Transverse colon (tissue), 4 donors: ENCODE results near the gene RERE. TPM values are rescaled to one million over a fixed set of nuclear protein-coding genes. Genes with fewer than 3 reads are reported as not detected.

Source experiments
- DNase-seq: peaks from one replicate; pipeline ENCODE4 v3.0.0-alpha.2; 2019
- H3K27ac ChIP-seq, 4 donors: fragments of 200-600 bp; sonication (generic); 2 replicates each; pipeline ENCODE4 v1.5.1; 2016 to 2018; ENCODE audit warnings: inconsistent platforms in 4 of 4
- H3K27me3 ChIP-seq: fragments of 200-600 bp; sonication (generic); 2 replicates; pipeline ENCODE4 v1.5.1; 2017; ENCODE audit warnings: inconsistent platforms
- H3K36me3 ChIP-seq, 4 donors: fragments of 200-600 bp; sonication (generic); 2 replicates each; pipeline ENCODE4 v1.5.1; 2017 to 2019; ENCODE audit warnings: inconsistent platforms in 4 of 4
- H3K4me1 ChIP-seq, 4 donors: fragments of 200-600 bp; sonication (generic); 2 replicates each; pipeline ENCODE4 v1.5.1; 2017 to 2020; ENCODE audit warnings: inconsistent platforms in 4 of 4
- H3K4me3 ChIP-seq, 4 donors: fragments of 200-600 bp; sonication (generic); 1 replicate in 1 of 4; 2 replicates in 3 of 4; pipeline versions ENCODE4 v1.5.1 to v1.6.1; 2017 to 2019; ENCODE audit warnings: inconsistent platforms in 4 of 4
- H3K9me3 ChIP-seq, 2 donors: fragments of 200-600 bp; sonication (generic); 2 replicates each; pipeline ENCODE4 v1.5.1; 2017 to 2019; ENCODE audit warnings: inconsistent platforms in 2 of 2
- EP300 ChIP-seq: sonication (generic); formaldehyde crosslinking; IDR thresholded peaks from one replicate; pipeline ENCODE4 v1.6.1; 2017; ENCODE audit warnings: antibody characterized with exemption, low read depth
- POLR2A ChIP-seq: fragments of 450-650 bp; IDR thresholded peaks from one replicate; pipeline ENCODE4 v1.6.1; 2016; ENCODE audit warnings: antibody characterized with exemption, mild to moderate bottlenecking, moderate library complexity
- POLR2AphosphoS5 ChIP-seq, 3 donors: sonication (generic); formaldehyde crosslinking; IDR thresholded peaks; one replicate each; pipeline ENCODE4 v1.6.1; 2016; ENCODE audit warnings: antibody characterized with exemption in 3 of 3
- WGBS, 2 donors: methylation state at CpG; one replicate each; pipeline ENCODE4 v1.1.5; 2018; ENCODE audit warnings: low coverage in 1 of 2; 5-methylcytosine and 5-hydroxymethylcytosine counted together
- in situ Hi-C, 4 donors: fragments of 200-750 bp; cut with MboI; loops; one replicate each; pipeline versions ENCODE4 v1.15.0 to v1.15.1; 2017; ENCODE audit warnings: low sequenced_read_pairs in 3 of 4, low pct_ligation_motif_present in 1 of 4, low pct_unique_long_range_greater_than_20kb in 1 of 4
- intact Hi-C: fragments of 100-400 bp; cut with DNase I; formaldehyde crosslinking; loops from one replicate; pipeline ENCODE4 v1.15.1; 2023; ENCODE audit warnings: low total_unique reads
- total RNA-seq, 4 donors: library from RNA; depleted of rRNA; stranded (reverse); fragments of >200 nt; gene quantifications; one replicate each; pipeline ENCODE4 v1.1.0, GENCODE V29; 2016
- TF ChIP-seq, protein P1 (sequence below), 5 experiments: fragments of 200-600 bp in 3 of 5; fragments of 450-650 bp in 2 of 5; sonication (generic) in 3 of 5; IDR thresholded peaks; 1 replicate in 2 of 5; 2 replicates in 3 of 5; pipeline ENCODE4 v1.5.1; 2016 to 2017; ENCODE audit warnings: antibody characterized with exemption in 5 of 5, inconsistent platforms in 3 of 5, mild to moderate bottlenecking in 2 of 5, moderate library complexity in 1 of 5

RERE gene
- total RNA-seq, 4 donors from 2014 or later, result 80.3 to 657 (median 105) TPM

DNA sequence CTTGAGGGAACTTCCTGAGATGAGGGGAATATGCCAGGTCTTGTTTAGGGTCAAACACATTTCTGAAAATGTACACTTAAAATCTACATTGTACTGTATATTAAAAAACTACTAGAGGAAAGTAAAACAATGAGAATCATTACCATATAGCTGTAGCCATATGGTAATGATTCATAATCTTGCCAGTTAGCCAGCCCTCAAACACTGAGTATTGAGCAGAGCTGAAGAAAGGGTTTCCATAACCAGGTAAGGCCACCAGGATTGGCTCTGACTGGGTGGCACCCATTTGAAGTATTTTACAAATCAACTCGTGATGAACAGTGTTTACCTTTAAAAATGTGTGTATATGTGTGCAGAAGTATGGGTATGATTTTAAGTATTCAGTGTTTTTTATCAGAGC is 272.8 kb downstream of the RERE start:
- 56% methylated on average over 1 of the region's 1 CpG; no CpG with 5 or more reads in 1 of the 2 donors for WGBS, 2 donors
- TF ChIP-seq POLR2AphosphoS5 (IDR thresholded peaks at IDR 0.05), result no peak
- TF ChIP-seq, protein P1, sequence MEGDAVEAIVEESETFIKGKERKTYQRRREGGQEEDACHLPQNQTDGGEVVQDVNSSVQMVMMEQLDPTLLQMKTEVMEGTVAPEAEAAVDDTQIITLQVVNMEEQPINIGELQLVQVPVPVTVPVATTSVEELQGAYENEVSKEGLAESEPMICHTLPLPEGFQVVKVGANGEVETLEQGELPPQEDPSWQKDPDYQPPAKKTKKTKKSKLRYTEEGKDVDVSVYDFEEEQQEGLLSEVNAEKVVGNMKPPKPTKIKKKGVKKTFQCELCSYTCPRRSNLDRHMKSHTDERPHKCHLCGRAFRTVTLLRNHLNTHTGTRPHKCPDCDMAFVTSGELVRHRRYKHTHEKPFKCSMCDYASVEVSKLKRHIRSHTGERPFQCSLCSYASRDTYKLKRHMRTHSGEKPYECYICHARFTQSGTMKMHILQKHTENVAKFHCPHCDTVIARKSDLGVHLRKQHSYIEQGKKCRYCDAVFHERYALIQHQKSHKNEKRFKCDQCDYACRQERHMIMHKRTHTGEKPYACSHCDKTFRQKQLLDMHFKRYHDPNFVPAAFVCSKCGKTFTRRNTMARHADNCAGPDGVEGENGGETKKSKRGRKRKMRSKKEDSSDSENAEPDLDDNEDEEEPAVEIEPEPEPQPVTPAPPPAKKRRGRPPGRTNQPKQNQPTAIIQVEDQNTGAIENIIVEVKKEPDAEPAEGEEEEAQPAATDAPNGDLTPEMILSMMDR (IDR thresholded peaks at IDR 0.05), result no peak
- TF ChIP-seq POLR2A, result no peak
- no peak for TF ChIP-seq EP300
- Histone ChIP-seq H3K4me3 (no peak overlapping the region), H3K9me3 (no peaks in the 10 kb centered on the region), H3K4me1 (peaks cover 0 to 24% (median 8%) of the 10 kb centered on the region in 4 donors), H3K27me3 (no peaks in the 10 kb centered on the region), H3K27ac (no peak overlapping the region), H3K36me3 (no peaks in the 10 kb centered on the region)
- DNase-seq, result no peak
- in situ Hi-C loops (no loop called here), intact Hi-C loops (no loop called here)

DNA sequence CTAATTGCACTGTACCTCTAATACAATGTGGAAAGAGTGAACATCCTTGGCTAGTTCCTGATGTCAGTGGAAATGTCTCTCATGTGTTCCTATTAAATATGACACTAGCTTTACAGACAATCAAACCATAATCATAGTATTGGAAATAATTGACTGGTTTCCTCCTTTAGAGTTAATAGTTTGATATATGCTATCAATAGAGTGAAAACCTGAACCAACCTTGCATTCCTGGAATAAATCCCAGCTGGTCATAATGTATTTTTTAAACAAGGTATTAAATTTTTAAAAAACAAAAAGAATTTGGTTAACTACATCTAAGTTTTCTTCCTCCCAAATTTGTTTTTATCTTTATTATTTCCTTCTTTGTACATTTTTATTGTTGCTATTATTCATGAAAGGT is 273.5 kb downstream of the RERE start:
- in situ Hi-C loops (no loop called here), intact Hi-C loops (no loop called here)
- Histone ChIP-seq H3K4me3 (no peak overlapping the region), H3K4me1 (peaks cover 0 to 25% (median 8%) of the 10 kb centered on the region in 4 donors), H3K9me3 (no peaks in the 10 kb centered on the region), H3K27me3 (no peaks in the 10 kb centered on the region), H3K27ac (no peak overlapping the region), H3K36me3 (no peaks in the 10 kb centered on the region)
- DNase-seq, result no peak
- no peak for TF ChIP-seq EP300
- no peak for TF ChIP-seq POLR2A
- TF ChIP-seq, protein P1 (IDR thresholded peaks at IDR 0.05), result no peak
- TF ChIP-seq POLR2AphosphoS5 (IDR thresholded peaks at IDR 0.05), result no peak

DNA sequence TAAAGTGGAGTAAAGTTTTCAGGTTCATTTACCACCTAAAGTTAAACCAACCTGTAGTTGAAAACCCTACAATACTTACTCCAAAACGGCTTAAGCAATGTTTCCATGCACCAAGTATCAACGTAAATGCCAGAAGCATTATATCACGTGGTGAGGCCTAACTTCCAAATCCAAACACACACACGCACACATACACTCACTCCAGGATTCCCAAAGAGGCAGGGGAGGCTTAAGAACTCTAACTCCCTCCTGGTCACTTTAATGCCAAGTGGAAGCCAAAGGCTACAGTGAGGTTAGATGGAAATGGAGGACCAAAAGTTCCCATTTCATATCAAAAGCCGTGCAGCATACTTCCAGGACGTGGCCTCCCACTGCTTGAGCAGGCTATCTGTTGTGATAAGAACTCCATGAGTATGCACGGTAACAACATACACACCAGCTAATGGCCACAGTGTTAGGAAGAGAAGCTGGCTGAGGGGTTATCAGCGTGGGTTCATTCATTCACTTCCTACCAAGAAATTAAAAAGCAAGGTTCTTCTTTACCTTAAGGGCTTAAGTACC is 275.4 kb downstream of the RERE start:
- WGBS, 2 donors, result 80 to 82% methylated on average over 7 to 8 of the region's 8 CpGs
- H3K27me3 ChIP-seq, result no peaks in the 10 kb centered on the region
- H3K9me3 ChIP-seq, result no peaks in the 10 kb centered on the region
- H3K36me3 ChIP-seq, result no peaks in the 10 kb centered on the region
- H3K4me3 ChIP-seq, result no peak overlapping the region
- peaks cover 0 to 21% (median 3%) of the 10 kb centered on the region in 4 donors for H3K4me1 ChIP-seq
- DNase-seq, result no peak
- in situ Hi-C loops (no loop called here), intact Hi-C loops (no loop called here)
- H3K27ac ChIP-seq, result no peak overlapping the region
- TF ChIP-seq EP300 (no peak), POLR2AphosphoS5 (IDR thresholded peaks at IDR 0.05) (no peak), POLR2A (no peak)
- TF ChIP-seq, protein P1 (IDR thresholded peaks at IDR 0.05), result no peak

DNA sequence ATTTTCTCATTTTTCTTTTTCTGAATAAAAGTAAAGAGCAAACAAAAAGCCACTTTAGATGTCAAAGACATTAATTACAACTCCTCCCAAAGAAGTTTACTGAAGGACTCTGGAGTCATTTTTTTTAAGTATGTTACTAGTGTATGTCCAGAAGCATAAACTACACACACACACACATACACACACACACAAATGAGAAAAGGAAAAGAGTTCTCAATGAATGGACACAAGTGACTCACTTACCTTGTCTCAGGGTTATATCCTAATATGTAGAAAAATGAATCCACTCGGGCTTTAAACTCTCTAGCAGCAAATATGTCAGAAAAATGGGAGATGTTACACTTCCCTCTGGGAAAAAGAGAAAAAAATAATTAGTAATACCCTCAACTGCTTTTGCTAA is 276.5 kb downstream of the RERE start:
- no peaks in the 10 kb centered on the region for H3K9me3 ChIP-seq
- H3K27ac ChIP-seq, result peak overlapping the region; percentile 7 to 61 (median 25)
- H3K4me3 ChIP-seq, result no peak overlapping the region
- DNase-seq, result no peak
- 42 to 62% methylated on average over 1 of the region's 1 CpG for WGBS, 2 donors
- H3K36me3 ChIP-seq, result no peaks in the 10 kb centered on the region
- peaks cover 0 to 26% (median 3%) of the 10 kb centered on the region in 4 donors for H3K4me1 ChIP-seq
- TF ChIP-seq, protein P1 (IDR thresholded peaks at IDR 0.05), result no peak
- no peak for TF ChIP-seq POLR2AphosphoS5 (IDR thresholded peaks at IDR 0.05)
- no peak for TF ChIP-seq EP300
- TF ChIP-seq POLR2A, result no peak
- intact Hi-C loops (no loop called here), in situ Hi-C loops (no loop called here)
- H3K27me3 ChIP-seq, result no peaks in the 10 kb centered on the region
